ENCODE results near the gene ANKRD60.

The ANKRD60 gene

GRCh38 chr20:58223358-58223941, 5.0 kb downstream of the ANKRD60 start:
- DNase-seq (ENCODE audit: low read depth in 2 of 2): no peak

- DNase-seq (ENCODE audit: low read depth in 2 of 2): no peak
Measured at GRCh38 chr20:58222446-58222845, 6.0 kb downstream of the ANKRD60 start.

GRCh38 chr20:58219342-58219700, 9.1 kb downstream of the ANKRD60 start:
- no peak for DNase-seq (ENCODE audit: low read depth in 2 of 2)

- no peak for DNase-seq (ENCODE audit: low read depth in 2 of 2)
Measured at GRCh38 chr20:58218665-58219341, 9.7 kb downstream of the ANKRD60 start.

GRCh38 chr20:58216334-58216733, 12.1 kb downstream of the ANKRD60 start:
- no peak for DNase-seq (ENCODE audit: low read depth in 2 of 2)

- DNase-seq (ENCODE audit: low read depth in 2 of 2): no peak
Measured at GRCh38 chr20:58215116-58215515, 13.3 kb downstream of the ANKRD60 start.

- no peak for DNase-seq (ENCODE audit: low read depth in 2 of 2)
Measured at GRCh38 chr20:58214310-58214709, 14.1 kb downstream of the ANKRD60 start.

- no peak for DNase-seq (ENCODE audit: low read depth in 2 of 2)
Measured at GRCh38 chr20:58213716-58214115, 14.7 kb downstream of the ANKRD60 start.

GRCh38 chr20:58213121-58213520, 15.3 kb downstream of the ANKRD60 start:
- DNase-seq (ENCODE audit: low read depth in 2 of 2): no peak

GRCh38 chr20:58212636-58213035, 15.8 kb downstream of the ANKRD60 start:
- no peak for DNase-seq (ENCODE audit: low read depth in 2 of 2)

- DNase-seq (ENCODE audit: low read depth in 2 of 2): no peak
Measured at GRCh38 chr20:58210398-58210747, 18.1 kb downstream of the ANKRD60 start.

GRCh38 chr20:58209652-58210397, 18.6 kb downstream of the ANKRD60 start:
- peak; percentile 76 to 82 for DNase-seq (ENCODE audit: low read depth in 2 of 2)

- no peak for DNase-seq (ENCODE audit: low read depth in 2 of 2)
Measured at GRCh38 chr20:58208944-58209343, 19.5 kb downstream of the ANKRD60 start.

GRCh38 chr20:58205850-58206249, 22.6 kb downstream of the ANKRD60 start:
- no peak for DNase-seq (ENCODE audit: low read depth in 2 of 2)

- no peak for DNase-seq (ENCODE audit: low read depth in 2 of 2)
Measured at GRCh38 chr20:58202044-58202443, 26.4 kb downstream of the ANKRD60 start.

GRCh38 chr20:58201616-58202015, 26.8 kb downstream of the ANKRD60 start:
- DNase-seq (ENCODE audit: low read depth in 2 of 2): no peak

- no peak for DNase-seq (ENCODE audit: low read depth in 2 of 2)
Measured at GRCh38 chr20:58199469-58199868, 29.0 kb downstream of the ANKRD60 start.

- no peak for DNase-seq (ENCODE audit: low read depth in 2 of 2)
Measured at GRCh38 chr20:58198901-58199355, 29.5 kb downstream of the ANKRD60 start.

GRCh38 chr20:58198384-58198783, 30.1 kb downstream of the ANKRD60 start:
- DNase-seq (ENCODE audit: low read depth in 2 of 2): no peak

- DNase-seq (ENCODE audit: low read depth in 2 of 2): no peak
Measured at GRCh38 chr20:58197185-58197469, 31.3 kb downstream of the ANKRD60 start.

GRCh38 chr20:58196402-58197184, 31.9 kb downstream of the ANKRD60 start:
- DNase-seq (ENCODE audit: low read depth in 2 of 2): no peak

- no peak for DNase-seq (ENCODE audit: low read depth in 2 of 2)
Measured at GRCh38 chr20:58195047-58195446, 33.4 kb downstream of the ANKRD60 start.

Data from stimulated activated CD8-positive, alpha-beta memory T cell treated with anti-CD3 and anti-CD28 coated beads, Interleukin-7, amount 100 ng/mL, for 1 hour (primary cell).